Ishikawa (cell line): Measurements from ENCODE around the gene CLK3.

Experiments used
- MAX ChIP-seq: IDR thresholded peaks from 2 replicates; pipeline ENCODE4 v1.6.1; 2012
- REST ChIP-seq: IDR thresholded peaks from 2 replicates; pipeline ENCODE4 v1.6.1; 2012; ENCODE audit warnings: low read depth, mild to moderate bottlenecking

- TF ChIP-seq REST (no peak), MAX (no peak)
These were observed 5.2 kb upstream of the CLK3 start for GRCh38 chr15:74610302-74610951.
